ENCODE measurements around the gene EXOC4.
"Not testable (repeated sequence)": the region's sequence is repeated elsewhere in the genome, so short reads cannot be mapped to it uniquely, and the experiment has no call there.

Gene EXOC4

DNA sequence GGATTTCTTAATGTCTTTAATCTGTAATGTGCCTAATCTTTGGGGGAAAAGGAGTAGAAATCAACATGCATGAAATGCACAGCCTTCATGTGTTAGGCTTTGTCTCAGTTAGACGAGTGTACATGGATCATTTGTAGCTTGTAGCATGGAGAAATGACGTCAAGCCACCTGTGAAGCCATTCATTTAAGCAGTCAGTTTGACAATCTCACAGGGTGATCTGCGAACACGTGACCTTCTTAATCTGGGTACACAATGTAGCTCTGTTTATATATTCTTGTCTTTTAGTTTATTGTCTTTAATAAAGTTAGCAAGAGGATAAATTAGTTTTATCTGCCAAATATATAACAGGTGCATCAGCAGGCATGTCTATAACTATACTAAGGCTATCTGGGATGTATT lies 522.3 kb downstream of the EXOC4 start:
- no peak for TF ChIP-seq CTCF (IDR thresholded peaks at IDR 0.05; ENCODE audit: low read depth, low read length, missing control alignments)
- no peak for DNase-seq (ENCODE audit: low read depth)

GRCh38 chr7:133776266-133776665 lies 523.4 kb downstream of the EXOC4 start:
- no peak for DNase-seq (ENCODE audit: low read depth)
- H3K4me3 ChIP-seq (ENCODE audit: low read depth, low read length) = no peak overlapping the region
- no peak for TF ChIP-seq CTCF (IDR thresholded peaks at IDR 0.05; ENCODE audit: low read depth, low read length, missing control alignments)

More for the DNA sequence above, 522.3 kb downstream of the EXOC4 start:
- H3K4me3 ChIP-seq (ENCODE audit: low read depth, low read length) = no peak overlapping the region

- no peak for DNase-seq (ENCODE audit: low read depth)
- TF ChIP-seq CTCF (IDR thresholded peaks at IDR 0.05; ENCODE audit: low read depth, low read length, missing control alignments) = no peak
- H3K4me3 ChIP-seq (ENCODE audit: low read depth, low read length) = no peak overlapping the region
Observed at GRCh38 chr7:133777701-133778100, 524.8 kb downstream of the EXOC4 start.

DNA sequence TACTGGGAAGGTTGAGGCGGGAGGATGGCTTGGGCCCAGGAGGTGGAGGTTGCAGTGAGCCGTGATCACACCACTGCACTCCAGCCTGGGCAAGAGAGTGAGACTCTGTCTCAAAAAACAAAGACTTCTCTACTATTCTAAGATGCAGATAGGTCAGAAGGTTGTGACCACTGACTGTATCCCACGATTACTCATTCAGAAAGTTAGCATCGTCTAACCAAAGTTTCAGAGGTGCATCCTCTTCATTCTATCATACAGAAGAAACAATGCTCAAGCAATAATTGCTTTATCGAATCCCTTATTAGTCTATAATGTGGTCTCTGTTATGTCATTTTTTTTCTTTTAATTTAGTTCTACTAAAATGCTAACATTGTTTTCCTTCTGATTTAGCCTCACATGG lies 525.6 kb downstream of the EXOC4 start:
- no peak overlapping the region for H3K4me3 ChIP-seq (ENCODE audit: low read depth, low read length)
- TF ChIP-seq CTCF (IDR thresholded peaks at IDR 0.05; ENCODE audit: low read depth, low read length, missing control alignments) = no peak
- no peak for DNase-seq (ENCODE audit: low read depth)

GRCh38 chr7:133779538-133779937 lies 526.7 kb downstream of the EXOC4 start:
- DNase-seq (ENCODE audit: low read depth); H3K4me3 ChIP-seq (ENCODE audit: low read depth, low read length): not testable (repeated sequence)

DNA sequence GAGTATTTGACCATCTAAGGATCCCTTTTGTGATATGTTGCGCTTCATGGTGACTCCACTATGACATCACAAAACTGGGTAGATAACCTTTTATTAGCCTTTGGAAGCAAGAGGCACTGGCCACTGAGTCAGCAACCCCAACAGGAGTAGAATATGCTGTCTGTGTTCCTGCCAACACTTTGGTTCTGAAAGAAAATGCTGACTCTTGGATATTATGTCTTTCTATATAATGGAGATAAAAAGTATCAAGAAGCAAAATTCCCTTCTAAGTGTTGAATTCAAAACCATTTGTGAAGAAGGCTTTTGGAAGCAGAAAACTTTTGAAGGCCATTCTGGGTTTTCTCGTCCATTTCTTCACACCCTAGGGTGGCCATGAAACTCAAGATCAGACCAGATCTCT lies 528.0 kb downstream of the EXOC4 start:
- TF ChIP-seq CTCF (IDR thresholded peaks at IDR 0.05; ENCODE audit: low read depth, low read length, missing control alignments) = no peak
- H3K4me3 ChIP-seq (ENCODE audit: low read depth, low read length) = no peak overlapping the region
- no peak for DNase-seq (ENCODE audit: low read depth)

- TF ChIP-seq CTCF (IDR thresholded peaks at IDR 0.05; ENCODE audit: low read depth, low read length, missing control alignments) = no peak
- H3K4me3 ChIP-seq (ENCODE audit: low read depth, low read length) = no peak overlapping the region
- DNase-seq (ENCODE audit: low read depth) = no peak
Observed at GRCh38 chr7:133781486-133782090, 528.7 kb downstream of the EXOC4 start.

Data from GM12864 (cell line).